Measurements from ENCODE around the gene DHX8.

- no peak for TF ChIP-seq CTCF (IDR thresholded peaks at IDR 0.05)
- no peak for TF ChIP-seq POLR2A (IDR thresholded peaks at IDR 0.05)
Observed at GRCh38 chr17:43540821-43541674, 57.3 kb downstream of the DHX8 start.
